NCI-H2107 (cell line): ENCODE measurements around the gene PRKCA.
A peak's percentile ranks its signal among the peaks of the same experiment; 100 is the strongest.
"Not testable (repeated sequence)": the region's sequence is repeated elsewhere in the genome, so short reads cannot be mapped to it uniquely, and the experiment has no call there.

ENCODE experiments used
- DNase-seq: peaks from one replicate; lab custom pipeline; 2025; lab: John Stamatoyannopoulos, UW

The PRKCA gene

DNA sequence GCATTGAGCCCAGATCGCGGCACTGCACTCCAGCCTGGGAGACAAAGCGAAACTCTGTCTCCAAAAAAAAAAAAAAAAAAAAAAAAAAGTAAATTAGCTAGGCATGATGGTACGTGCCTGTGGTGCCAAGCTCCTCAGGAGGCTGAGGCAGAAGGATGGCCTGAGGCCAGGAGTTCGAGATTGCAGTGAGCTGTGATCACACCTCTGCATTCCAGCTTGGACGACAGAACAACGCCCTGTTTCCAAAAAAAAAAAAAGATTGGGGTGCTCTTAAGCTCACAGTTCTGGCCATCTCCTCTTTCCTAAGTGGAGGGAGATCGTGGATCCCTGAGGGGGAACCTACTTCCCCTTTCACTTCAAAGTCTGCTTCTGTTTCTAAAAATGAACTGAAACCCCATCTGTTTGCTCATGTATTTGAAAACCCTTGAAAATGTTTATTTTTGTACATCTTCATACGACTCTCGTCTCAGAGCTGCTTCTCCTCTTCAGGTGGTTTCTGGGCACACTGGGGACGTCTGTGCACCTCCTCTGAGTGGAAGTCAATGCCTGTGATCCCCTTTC is 138.8 kb downstream of the PRKCA start:
- no peak for DNase-seq

GRCh38 chr17:66443166-66443565 is 140.8 kb downstream of the PRKCA start:
- no peak for DNase-seq

- DNase-seq: no peak
Observed at GRCh38 chr17:66443606-66444005, 141.2 kb downstream of the PRKCA start.

GRCh38 chr17:66444031-66444430 is 141.6 kb downstream of the PRKCA start:
- no peak for DNase-seq

DNA sequence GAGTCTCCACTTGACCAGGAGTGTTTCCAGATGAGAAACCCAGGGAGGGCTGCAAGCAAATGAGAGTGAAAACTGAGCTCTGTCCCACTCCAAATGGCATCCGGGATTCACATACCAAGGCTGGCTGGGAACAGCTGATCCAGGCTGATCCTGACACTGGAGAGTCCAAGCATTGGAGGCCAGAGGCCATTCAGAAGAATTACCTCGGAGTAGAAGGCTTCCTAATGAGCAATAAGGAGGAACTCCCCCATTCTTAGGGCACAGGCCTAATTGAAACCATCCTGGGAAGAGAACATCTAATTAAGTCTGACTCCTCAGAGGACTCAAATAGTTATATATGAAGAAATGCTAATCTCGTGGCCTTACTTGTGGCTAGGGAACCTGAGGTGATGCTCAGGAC is 142.8 kb downstream of the PRKCA start:
- DNase-seq: peak; percentile 48

DNA sequence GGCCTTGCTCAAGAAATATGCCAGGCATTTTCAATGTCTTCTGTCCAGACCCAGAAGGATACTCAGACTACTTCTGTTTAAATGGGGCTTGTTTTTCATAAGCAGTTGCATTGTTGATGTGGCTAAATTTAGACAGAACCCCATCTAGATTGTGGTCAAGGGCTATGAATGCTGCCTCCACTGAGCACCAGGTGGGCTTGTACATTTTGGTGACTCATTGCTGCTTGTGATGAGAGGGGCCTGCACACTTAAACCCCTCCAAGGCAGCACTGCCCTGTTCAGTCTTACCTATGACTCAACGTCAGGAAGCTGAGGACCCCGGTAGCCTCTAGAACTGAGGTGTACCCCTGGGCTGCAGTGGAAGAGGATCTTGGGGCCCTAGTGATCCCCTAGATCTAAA is 144.0 kb downstream of the PRKCA start:
- no peak for DNase-seq

DNA sequence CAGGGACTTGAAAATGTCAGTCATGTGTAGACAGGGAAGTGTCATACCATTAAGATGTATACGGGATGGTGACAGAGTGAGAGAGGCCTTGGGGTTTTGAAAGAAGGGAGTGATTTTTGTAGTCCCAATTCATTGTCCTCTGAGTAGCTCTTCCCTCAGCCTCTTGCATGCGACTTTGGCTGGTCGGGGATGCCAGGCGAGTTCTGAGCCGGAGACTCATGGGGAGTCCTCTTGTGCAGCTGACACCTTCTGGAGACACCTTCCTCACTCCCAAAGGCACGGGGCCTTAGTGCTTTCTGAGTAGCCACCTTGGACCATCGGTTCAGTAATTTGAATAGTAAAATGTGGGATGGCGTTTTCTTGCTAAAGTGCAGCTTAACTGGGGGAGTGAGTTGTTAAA is 144.7 kb downstream of the PRKCA start:
- no peak for DNase-seq

- DNase-seq: no peak
Observed at GRCh38 chr17:66448026-66448639, 145.7 kb downstream of the PRKCA start.

DNA sequence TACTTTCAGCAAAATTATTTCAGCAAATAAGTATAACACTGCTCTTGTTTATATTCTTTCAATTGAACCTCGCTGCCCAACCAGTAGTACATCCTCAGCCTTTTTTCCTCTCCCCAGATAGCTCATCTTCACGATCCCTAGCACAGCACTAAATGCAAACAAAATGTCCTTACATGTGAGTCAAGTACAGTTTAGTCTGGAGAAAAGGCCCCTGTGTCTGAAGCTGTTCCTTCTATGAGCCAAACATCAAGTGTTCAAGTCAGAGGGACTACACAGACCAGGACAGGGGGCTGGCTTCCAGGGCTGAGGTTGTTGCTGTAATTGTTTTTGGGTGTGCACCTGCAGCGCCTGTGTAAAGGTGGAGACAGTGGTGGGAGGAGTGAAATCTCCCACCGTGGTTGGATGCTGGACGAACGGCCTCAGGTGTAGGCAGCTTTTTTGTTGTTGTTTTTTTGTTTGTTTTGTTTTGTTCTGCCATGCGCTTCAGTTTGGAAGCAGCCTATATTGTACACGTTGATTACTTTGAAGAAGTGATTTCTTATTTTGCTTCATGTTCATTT is 147.1 kb downstream of the PRKCA start:
- no peak for DNase-seq

GRCh38 chr17:66450008-66450851 is 147.8 kb downstream of the PRKCA start:
- no peak for DNase-seq

GRCh38 chr17:66450852-66451158 is 148.4 kb downstream of the PRKCA start:
- no peak for DNase-seq

- no peak for DNase-seq
Observed at GRCh38 chr17:66451188-66452149, 149.1 kb downstream of the PRKCA start.

DNA sequence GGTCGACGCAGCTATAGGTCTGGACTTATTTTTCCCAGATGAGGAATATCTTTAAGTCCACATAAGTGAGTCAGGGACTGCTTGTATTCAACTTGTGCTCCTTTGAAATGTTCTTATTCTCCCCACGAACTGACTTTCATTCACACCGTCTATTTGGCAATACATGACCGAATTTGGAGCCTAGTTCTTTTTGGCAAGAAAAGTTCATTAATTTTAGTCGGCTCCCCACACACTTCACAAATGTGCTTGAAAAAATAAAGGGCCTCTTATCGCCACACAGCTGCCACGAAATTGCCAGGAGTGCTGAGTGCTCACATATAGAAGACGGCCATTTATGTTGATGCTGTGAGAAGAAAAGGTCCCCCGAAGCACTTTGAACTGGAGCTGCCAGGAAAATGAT is 152.6 kb downstream of the PRKCA start:
- no peak for DNase-seq

DNA sequence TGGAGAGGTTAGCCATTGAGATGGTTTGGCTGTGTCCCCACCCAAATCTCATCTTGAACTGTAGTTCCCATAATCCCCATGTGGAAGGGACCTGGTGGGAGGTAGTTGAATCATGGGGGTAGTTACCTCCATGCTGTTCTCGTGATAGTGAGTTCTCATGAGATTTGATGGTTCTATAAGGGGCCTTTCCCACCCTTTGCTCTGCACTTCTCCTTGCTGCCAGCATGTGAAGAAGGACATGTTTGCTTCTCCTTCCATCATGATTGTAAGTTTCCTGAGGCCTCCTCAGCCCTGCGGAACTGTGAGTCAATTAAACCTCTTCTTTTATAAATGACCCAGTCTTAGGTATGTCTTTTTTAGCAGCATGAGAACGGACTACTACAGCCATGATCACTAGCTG is 155.1 kb downstream of the PRKCA start:
- not testable (repeated sequence) for DNase-seq

DNA sequence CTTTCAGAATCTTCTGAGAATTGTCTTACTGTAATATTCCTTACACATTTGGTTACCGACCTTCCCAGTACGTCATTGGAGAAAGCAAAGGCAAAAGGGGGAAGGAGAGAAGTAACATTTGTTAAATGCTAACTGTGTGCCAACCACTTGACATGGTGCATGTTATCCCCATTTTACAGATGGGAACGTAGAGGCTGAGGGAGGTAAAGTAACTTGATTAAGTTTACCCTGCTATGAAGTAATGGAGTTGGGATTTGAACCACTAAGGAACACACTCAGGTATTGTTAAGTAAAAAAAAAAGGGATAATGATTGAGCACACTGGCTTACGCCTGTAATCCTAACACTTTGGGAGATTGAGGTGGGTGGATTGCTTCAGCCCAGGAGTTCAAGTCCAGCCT is 156.4 kb downstream of the PRKCA start:
- DNase-seq: no peak

DNA sequence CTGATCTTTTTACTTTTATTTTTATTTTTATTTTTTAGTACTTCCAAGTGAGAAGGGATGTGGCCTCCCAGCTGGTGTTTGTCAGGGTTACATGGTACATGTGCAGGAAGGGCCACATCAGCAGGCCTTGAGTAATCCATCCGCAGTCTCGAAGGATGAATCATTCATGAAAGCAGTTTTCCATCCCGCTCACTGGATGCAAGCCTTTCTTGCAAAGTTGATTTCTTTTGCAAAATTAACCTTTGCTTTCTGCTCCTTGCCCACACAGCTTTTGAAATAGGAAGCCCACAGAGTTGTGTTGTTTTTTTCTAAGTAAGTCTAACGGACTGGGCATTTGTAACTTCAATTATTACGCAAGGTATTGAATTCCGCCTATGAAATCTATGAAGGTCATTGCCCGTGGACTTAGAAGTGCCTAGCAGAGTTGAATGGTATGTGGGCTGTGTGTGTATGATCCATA is 157.4 kb downstream of the PRKCA start:
- DNase-seq: no peak

DNA sequence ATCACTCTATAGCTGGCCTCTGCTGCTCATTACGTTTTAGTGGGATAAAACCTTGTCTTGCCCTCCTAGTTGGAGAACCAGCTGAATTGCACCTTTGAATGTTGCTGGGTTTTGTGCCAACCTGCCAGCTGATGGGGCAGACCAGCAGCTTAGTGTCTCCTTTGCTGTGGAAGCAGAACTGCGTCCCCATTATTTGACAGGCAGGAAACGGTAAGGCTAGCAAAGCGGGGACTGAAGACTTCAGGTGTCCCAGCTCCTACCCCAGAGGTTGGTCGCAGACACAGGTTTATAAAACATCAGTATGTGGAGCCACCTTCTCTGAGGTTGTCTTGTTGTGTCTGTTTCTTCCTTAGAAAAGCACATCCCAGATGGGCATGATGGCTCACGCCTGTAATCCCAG is 158.1 kb downstream of the PRKCA start:
- no peak for DNase-seq

- DNase-seq: no peak
Observed at GRCh38 chr17:66461343-66461995, 159.1 kb downstream of the PRKCA start.

- no peak for DNase-seq
Observed at GRCh38 chr17:66462010-66462409, 159.6 kb downstream of the PRKCA start.

DNA sequence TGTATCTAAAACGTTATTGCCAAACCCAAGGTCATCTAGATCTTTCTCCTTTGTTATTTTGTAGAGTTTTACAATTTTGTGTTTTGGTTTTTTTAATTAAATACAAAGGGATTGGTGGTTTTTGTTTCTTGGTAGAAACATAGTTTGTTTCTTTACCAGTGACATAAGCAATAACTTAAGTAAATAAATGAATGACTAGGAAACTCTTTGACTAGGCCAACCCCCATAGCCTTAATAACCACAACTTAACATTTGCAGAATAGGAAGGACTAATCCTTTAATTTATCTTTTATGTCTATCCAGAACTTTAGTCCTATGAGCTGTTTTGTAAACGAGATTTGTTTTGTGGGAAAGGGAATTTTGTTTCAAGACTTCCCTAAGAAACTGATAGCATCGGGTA is 162.5 kb downstream of the PRKCA start:
- no peak for DNase-seq

DNA sequence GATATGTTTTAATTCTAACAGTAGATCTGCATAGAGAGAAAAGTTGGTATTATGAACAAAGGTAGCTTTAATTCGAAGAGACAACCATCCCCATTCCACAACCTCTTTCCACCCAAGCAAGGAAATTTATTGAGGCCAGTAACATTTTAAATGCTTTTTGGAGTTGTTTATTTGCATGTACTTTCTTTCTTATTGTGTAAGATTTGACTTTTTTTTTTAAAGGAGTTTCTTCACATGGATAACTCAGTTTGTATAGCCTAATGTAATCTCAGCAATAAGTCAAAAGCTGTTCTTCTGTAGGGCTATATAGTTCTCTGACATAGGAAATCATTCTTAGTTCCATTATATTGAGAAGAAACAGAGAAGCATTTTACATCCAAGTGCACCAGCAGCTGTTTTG is 163.3 kb downstream of the PRKCA start:
- no peak for DNase-seq
